ENCODE results near the gene FGGY. TPM values are rescaled to one million over a fixed set of nuclear protein-coding genes. Genes with fewer than 3 reads are reported as not detected.

The FGGY gene
- total RNA-seq, 1 donor from 2014 or later: 12.6 TPM

- no peaks in the 10 kb centered on the region for H3K36me3 Mint-ChIP-seq
- DNase-seq (ENCODE audit: extremely low spot score, unreplicated experiment): no peak
- no peak overlapping the region for H3K4me3 Mint-ChIP-seq
- H3K4me1 Mint-ChIP-seq (ENCODE audit: unreplicated experiment): peaks cover 17% of the 10 kb centered on the region
- TF ChIP-seq, protein P1, sequence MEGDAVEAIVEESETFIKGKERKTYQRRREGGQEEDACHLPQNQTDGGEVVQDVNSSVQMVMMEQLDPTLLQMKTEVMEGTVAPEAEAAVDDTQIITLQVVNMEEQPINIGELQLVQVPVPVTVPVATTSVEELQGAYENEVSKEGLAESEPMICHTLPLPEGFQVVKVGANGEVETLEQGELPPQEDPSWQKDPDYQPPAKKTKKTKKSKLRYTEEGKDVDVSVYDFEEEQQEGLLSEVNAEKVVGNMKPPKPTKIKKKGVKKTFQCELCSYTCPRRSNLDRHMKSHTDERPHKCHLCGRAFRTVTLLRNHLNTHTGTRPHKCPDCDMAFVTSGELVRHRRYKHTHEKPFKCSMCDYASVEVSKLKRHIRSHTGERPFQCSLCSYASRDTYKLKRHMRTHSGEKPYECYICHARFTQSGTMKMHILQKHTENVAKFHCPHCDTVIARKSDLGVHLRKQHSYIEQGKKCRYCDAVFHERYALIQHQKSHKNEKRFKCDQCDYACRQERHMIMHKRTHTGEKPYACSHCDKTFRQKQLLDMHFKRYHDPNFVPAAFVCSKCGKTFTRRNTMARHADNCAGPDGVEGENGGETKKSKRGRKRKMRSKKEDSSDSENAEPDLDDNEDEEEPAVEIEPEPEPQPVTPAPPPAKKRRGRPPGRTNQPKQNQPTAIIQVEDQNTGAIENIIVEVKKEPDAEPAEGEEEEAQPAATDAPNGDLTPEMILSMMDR (conservative IDR thresholded peaks at IDR 0.05): no peak
- H3K27me3 Mint-ChIP-seq: no peaks in the 10 kb centered on the region
- H3K27ac Mint-ChIP-seq: no peak overlapping the region
- no peaks in the 10 kb centered on the region for H3K9me3 Mint-ChIP-seq
These were observed 18.0 kb upstream of the FGGY start for GRCh38 chr1:59278780-59279354.

DNA sequence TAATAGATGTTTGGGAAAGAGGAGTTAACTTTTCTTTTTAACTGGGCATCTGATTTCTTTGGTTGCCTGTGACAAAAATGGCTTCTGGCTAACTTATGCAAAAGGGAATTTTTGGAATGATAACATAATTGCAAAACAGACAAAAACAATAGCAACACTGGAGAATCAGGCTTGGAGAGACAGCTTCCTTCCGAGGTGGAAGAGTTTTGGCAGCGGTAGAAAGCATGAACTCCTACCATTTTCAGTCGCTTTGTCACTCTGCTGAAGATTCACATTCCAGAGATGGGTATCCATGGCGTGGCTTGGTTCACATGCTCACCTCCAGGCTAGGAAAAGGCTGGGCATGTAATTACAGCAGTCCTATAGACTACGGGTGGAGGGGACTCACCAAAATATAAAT lies 17.2 kb upstream of the FGGY start:
- no peak for DNase-seq (ENCODE audit: extremely low spot score, unreplicated experiment)
- Mint-ChIP-seq H3K9me3 (no peaks in the 10 kb centered on the region), H3K36me3 (no peaks in the 10 kb centered on the region), H3K27ac (no peak overlapping the region), H3K27me3 (no peaks in the 10 kb centered on the region), H3K4me1 (ENCODE audit: unreplicated experiment) (peaks cover 17% of the 10 kb centered on the region), H3K4me3 (no peak overlapping the region)
- TF ChIP-seq, protein P1 (conservative IDR thresholded peaks at IDR 0.05): no peak

DNA sequence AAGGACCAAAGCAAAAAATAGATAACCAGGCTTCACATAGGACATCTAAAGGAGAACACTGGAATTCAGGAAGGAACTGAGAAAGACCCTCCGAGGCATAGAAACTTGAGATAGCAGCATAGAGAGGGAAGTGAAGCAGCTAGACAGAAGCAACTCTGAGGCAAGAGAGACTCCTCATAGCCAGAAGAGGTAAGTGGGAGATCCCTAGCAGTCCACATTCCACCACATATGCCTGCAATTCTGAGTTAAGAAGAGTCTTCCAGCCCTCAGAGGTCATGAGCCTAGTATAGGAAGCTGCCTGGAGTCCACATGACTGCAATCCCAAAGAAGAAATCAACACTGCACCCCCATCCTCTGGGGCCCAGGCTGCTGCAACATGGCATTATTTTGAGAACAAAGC lies 13.9 kb upstream of the FGGY start:
- Mint-ChIP-seq H3K4me3 (no peak overlapping the region), H3K36me3 (no peaks in the 10 kb centered on the region), H3K27me3 (no peaks in the 10 kb centered on the region), H3K27ac (no peak overlapping the region), H3K9me3 (no peaks in the 10 kb centered on the region), H3K4me1 (ENCODE audit: unreplicated experiment) (peaks cover 5% of the 10 kb centered on the region)
- no peak for DNase-seq (ENCODE audit: extremely low spot score, unreplicated experiment)
- TF ChIP-seq, protein P1 (conservative IDR thresholded peaks at IDR 0.05): no peak

DNA sequence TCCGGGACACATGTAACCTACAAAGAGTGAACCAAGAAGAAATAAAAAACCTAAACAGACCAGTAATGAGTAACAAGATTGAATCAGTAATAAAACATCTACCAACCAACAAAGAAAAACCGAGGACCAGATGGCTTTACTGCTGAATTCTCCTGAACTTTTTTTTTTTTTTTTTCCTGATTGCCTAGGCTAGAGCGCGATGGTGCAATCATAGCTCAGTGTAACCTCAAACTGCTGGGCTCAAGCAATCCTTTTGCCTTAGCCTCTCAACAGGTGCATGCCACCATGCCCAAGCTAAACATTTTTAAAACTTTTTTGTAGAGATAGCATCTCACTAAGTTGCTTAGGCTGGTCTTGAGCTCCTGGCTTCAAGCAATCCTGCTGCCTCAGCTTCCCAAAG lies 11.2 kb upstream of the FGGY start:
- Mint-ChIP-seq H3K27ac (no peak overlapping the region), H3K9me3 (no peaks in the 10 kb centered on the region), H3K4me3 (no peak overlapping the region), H3K27me3 (no peaks in the 10 kb centered on the region), H3K4me1 (ENCODE audit: unreplicated experiment) (peaks cover 4% of the 10 kb centered on the region), H3K36me3 (no peaks in the 10 kb centered on the region)
- DNase-seq (ENCODE audit: extremely low spot score, unreplicated experiment): no peak
- TF ChIP-seq, protein P1 (conservative IDR thresholded peaks at IDR 0.05): no peak

DNA sequence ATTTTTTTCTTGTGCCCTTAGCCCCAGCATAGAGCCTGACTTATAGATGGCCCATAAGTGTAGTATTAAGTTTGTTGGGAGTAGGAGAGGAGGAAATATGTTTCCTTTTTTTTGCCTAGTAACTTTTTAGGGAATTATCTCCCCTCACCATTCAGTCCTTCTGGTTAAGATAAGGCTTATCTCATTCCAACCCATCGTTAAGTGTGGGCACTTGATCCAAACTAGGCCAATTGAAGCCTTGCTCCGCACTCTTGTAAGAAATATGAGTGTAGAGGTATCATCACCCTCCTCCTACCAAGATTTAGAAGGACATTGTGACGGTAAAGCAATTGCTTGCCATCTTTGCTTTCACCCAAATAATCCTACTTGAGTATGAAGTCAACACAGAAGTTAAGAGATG lies 8.8 kb upstream of the FGGY start:
- H3K4me3 Mint-ChIP-seq: no peak overlapping the region
- H3K4me1 Mint-ChIP-seq (ENCODE audit: unreplicated experiment): peaks cover 7% of the 10 kb centered on the region
- H3K9me3 Mint-ChIP-seq: no peaks in the 10 kb centered on the region
- TF ChIP-seq, protein P1 (conservative IDR thresholded peaks at IDR 0.05): no peak
- no peak for DNase-seq (ENCODE audit: extremely low spot score, unreplicated experiment)
- no peak overlapping the region for H3K27ac Mint-ChIP-seq
- H3K27me3 Mint-ChIP-seq: no peaks in the 10 kb centered on the region
- H3K36me3 Mint-ChIP-seq: no peaks in the 10 kb centered on the region

GRCh38 chr1:59289570-59289969 lies 7.3 kb upstream of the FGGY start:
- no peak for DNase-seq (ENCODE audit: extremely low spot score, unreplicated experiment)
- peaks cover 7% of the 10 kb centered on the region for H3K4me1 Mint-ChIP-seq (ENCODE audit: unreplicated experiment)
- H3K27me3 Mint-ChIP-seq: no peaks in the 10 kb centered on the region
- H3K27ac Mint-ChIP-seq: no peak overlapping the region
- H3K4me3 Mint-ChIP-seq: no peak overlapping the region
- H3K36me3 Mint-ChIP-seq: no peaks in the 10 kb centered on the region
- TF ChIP-seq, protein P1 (conservative IDR thresholded peaks at IDR 0.05): no peak
- no peaks in the 10 kb centered on the region for H3K9me3 Mint-ChIP-seq

Data from type B pancreatic cell (in vitro differentiated cells).